H1 (cell line): Measurements from ENCODE around the gene OR4N2. TPM values are rescaled to one million over a fixed set of nuclear protein-coding genes. Genes with fewer than 3 reads are reported as not detected.
"Not testable (repeated sequence)": the region's sequence is repeated elsewhere in the genome, so short reads cannot be mapped to it uniquely, and the experiment has no call there.

Source experiments
- CTCF ChIA-PET: fragments of 300-600 bp; sonication (Branson Sonifier 250); formaldehyde crosslinking; loops from one replicate; lab custom pipeline; 2021; ENCODE audit not compliant: partially characterized antibody; lab: Charles Lee
- POLR2A ChIA-PET: fragments of 300-600 bp; sonication (Branson Sonifier 250); formaldehyde crosslinking; loops from one replicate; lab custom pipeline; 2021; ENCODE audit warnings: inconsistent platforms; ENCODE audit not compliant: partially characterized antibody; lab: Charles Lee
- DNase-seq, 2 experiments: peaks; one replicate each; pipeline versions ENCODE4 v3.0.0 to v3.0.0-alpha.2; 2010 to 2022; ENCODE audit warnings: low spot score in 2 of 2, low read depth in 1 of 2, mixed read lengths in 1 of 2
- FAIRE-seq: peaks from 2 replicates; lab custom pipeline; 2011; peaks lifted over from hg19 to GRCh38; lab: Jason Lieb, UNC
- H2AFZ ChIP-seq: 2 replicates; pipeline ENCODE4 v1.8.1; 2012; ENCODE audit warnings: low read length, inconsistent platforms
- H2AK5ac ChIP-seq: 2 replicates; pipeline ENCODE4 v1.6.1; 2013; ENCODE audit warnings: low read depth, low read length
- H2BK120ac ChIP-seq: replicated peaks from 2 replicates; pipeline ENCODE3; 2013; ENCODE audit warnings: low read depth, low read length, inconsistent platforms
- H2BK12ac ChIP-seq: 2 replicates; pipeline ENCODE4 v1.6.1; 2013; ENCODE audit warnings: low read depth, low read length
- H2BK15ac ChIP-seq: 2 replicates; pipeline ENCODE4 v1.6.1; 2013; ENCODE audit warnings: low read length
- H2BK20ac ChIP-seq: 2 replicates; pipeline ENCODE4 v1.6.1; 2013; ENCODE audit warnings: low read length
- H2BK5ac ChIP-seq: 2 replicates; pipeline ENCODE4 v1.6.1; 2013; ENCODE audit warnings: low read depth, low read length
- H3K14ac ChIP-seq: 2 replicates; pipeline ENCODE4 v1.6.1; 2013; ENCODE audit warnings: inconsistent platforms; ENCODE audit not compliant: insufficient read length
- H3K18ac ChIP-seq: 2 replicates; pipeline ENCODE4 v1.6.1; 2013; ENCODE audit warnings: low read length; ENCODE audit errors: extremely low read depth
- H3K23ac ChIP-seq: 2 replicates; pipeline ENCODE4 v1.6.1; 2013; ENCODE audit warnings: inconsistent platforms; ENCODE audit not compliant: insufficient read length
- H3K23me2 ChIP-seq: 2 replicates; pipeline ENCODE4 v1.6.1; 2013; ENCODE audit warnings: low read depth, low read length
- H3K27ac ChIP-seq: 2 replicates; pipeline ENCODE4 v1.6.1; 2011; ENCODE audit warnings: low read depth, low read length, inconsistent platforms
- H3K27me3 ChIP-seq, 4 experiments: replicated peaks in 1 of 4; 1 replicate in 1 of 4; 2 replicates in 3 of 4; pipeline versions ENCODE4 v1.6.1 to v1.8.1; 2011 to 2013; ENCODE audit warnings: low read length in 3 of 4, mild to moderate bottlenecking in 3 of 4, inconsistent platforms in 2 of 4, mixed read lengths in 2 of 4, moderate library complexity in 1 of 4; ENCODE audit not compliant: control insufficient read depth in 3 of 4, insufficient read depth in 3 of 4; ENCODE audit errors: extremely low read depth in 1 of 4
- H3K36me3 ChIP-seq, 4 experiments: 2 replicates each; pipeline versions ENCODE4 v1.6.1 to v1.8.1; 2011 to 2013; ENCODE audit warnings: mild to moderate bottlenecking in 4 of 4, low read length in 3 of 4, moderate library complexity in 2 of 4, control low read depth in 1 of 4, inconsistent platforms in 1 of 4; ENCODE audit not compliant: insufficient read depth in 4 of 4, control insufficient read depth in 2 of 4
- H3K4ac ChIP-seq: replicated peaks from 2 replicates; pipeline ENCODE3; 2013; ENCODE audit warnings: low read length, low read depth, mixed read lengths, inconsistent platforms; ENCODE audit not compliant: insufficient read length
- H3K4me1 ChIP-seq, 4 experiments: replicated peaks in 1 of 4; 1 replicate in 1 of 4; 2 replicates in 3 of 4; pipeline versions ENCODE4 v1.6.1 to v1.8.1; 2011 to 2013; ENCODE audit warnings: low read length in 3 of 4, inconsistent platforms in 2 of 4, mixed read lengths in 1 of 4; ENCODE audit not compliant: insufficient read depth in 4 of 4, control insufficient read depth in 3 of 4
- H3K4me2 ChIP-seq, 2 experiments: 2 replicates each; pipeline versions ENCODE4 v1.6.1 to v1.8.1; 2011 to 2013; ENCODE audit warnings: low read depth in 2 of 2, low read length in 2 of 2, control low read depth in 1 of 2, inconsistent platforms in 1 of 2, mild to moderate bottlenecking in 1 of 2; ENCODE audit not compliant: insufficient read depth in 1 of 2
- H3K4me3 ChIP-seq, 4 experiments: fragments of 200-600, 300-600 bp in 1 of 4; sonication (generic), shearing (Covaris generic), sonication (Bioruptor Twin) in 1 of 4; 2 replicates each; pipeline versions ENCODE4 v1.5.1 to v1.8.1; 2011 to 2016; ENCODE audit warnings: low read length in 4 of 4, low read depth in 3 of 4, control low read depth in 2 of 4, inconsistent platforms in 2 of 4, mild to moderate bottlenecking in 2 of 4, mixed read lengths in 1 of 4, moderate library complexity in 1 of 4; ENCODE audit not compliant: insufficient read depth in 2 of 4; ENCODE audit errors: extremely low read depth in 1 of 4
- H3K56ac ChIP-seq: replicated peaks from 2 replicates; pipeline ENCODE3; 2013; ENCODE audit warnings: low read depth, mild to moderate bottlenecking, mixed read lengths, low read length, inconsistent platforms; ENCODE audit not compliant: insufficient read length
- H3K79me1 ChIP-seq: 2 replicates; pipeline ENCODE4 v1.6.1; 2013; ENCODE audit warnings: low read depth, low read length, control low read depth
- H3K79me2 ChIP-seq, 2 experiments: 2 replicates each; pipeline versions ENCODE4 v1.6.1 to v1.8.1; 2012 to 2013; ENCODE audit warnings: low read length in 2 of 2, mild to moderate bottlenecking in 2 of 2, inconsistent platforms in 1 of 2; ENCODE audit not compliant: insufficient read depth in 2 of 2, control insufficient read depth in 1 of 2
- H3K9ac ChIP-seq, 4 experiments: replicated peaks in 1 of 4; 1 replicate in 1 of 4; 2 replicates in 3 of 4; pipeline versions ENCODE4 v1.6.1 to v1.8.1; 2011 to 2013; ENCODE audit warnings: low read depth in 3 of 4, low read length in 3 of 4, control low read depth in 2 of 4, mild to moderate bottlenecking in 2 of 4, moderate library complexity in 2 of 4, inconsistent platforms in 1 of 4; ENCODE audit errors: extremely low read depth in 1 of 4
- H3K9me3 ChIP-seq, 2 experiments: 2 replicates each; pipeline versions ENCODE4 v1.6.1 to v1.8.1; 2012 to 2013; ENCODE audit warnings: mild to moderate bottlenecking in 2 of 2, moderate library complexity in 2 of 2, control low read depth in 1 of 2, inconsistent platforms in 1 of 2, low read depth in 1 of 2, low read length in 1 of 2, mixed read lengths in 1 of 2; ENCODE audit not compliant: insufficient read depth in 2 of 2
- H4K20me1 ChIP-seq, 2 experiments: replicated peaks in 1 of 2; 2 replicates each; pipeline versions ENCODE3 to v1.8.1; 2011 to 2013; ENCODE audit warnings: inconsistent platforms in 2 of 2, low read length in 2 of 2, mild to moderate bottlenecking in 1 of 2; ENCODE audit not compliant: insufficient read depth in 2 of 2, control insufficient read depth in 1 of 2
- H4K5ac ChIP-seq: 2 replicates; pipeline ENCODE4 v1.6.1; 2013; ENCODE audit warnings: low read length, low read depth, mixed read lengths, inconsistent platforms; ENCODE audit not compliant: insufficient read length
- H4K8ac ChIP-seq: 2 replicates; pipeline ENCODE4 v1.8.0; 2013; ENCODE audit warnings: mild to moderate bottlenecking, moderate library complexity, low read length, inconsistent platforms; ENCODE audit not compliant: insufficient read depth; ENCODE audit errors: extremely low read depth
- H4K91ac ChIP-seq: replicated peaks from 2 replicates; pipeline ENCODE3; 2013; ENCODE audit warnings: low read length, mixed read lengths, inconsistent platforms; ENCODE audit not compliant: insufficient read length
- CHD2 ChIP-seq: IDR thresholded peaks from 2 replicates; pipeline ENCODE4 v1.6.1; 2012; ENCODE audit warnings: low read length, improper control_type of control experiment
- GABPA ChIP-seq: IDR thresholded peaks from 2 replicates; pipeline ENCODE4 v1.6.1; 2011; ENCODE audit warnings: mild to moderate bottlenecking, low read length, moderate library complexity, borderline replicate concordance; ENCODE audit not compliant: insufficient read depth
- HDAC2 ChIP-seq, 2 experiments: fragments of 300-600 bp in 1 of 2; sonication (generic) in 1 of 2; IDR thresholded peaks; 2 replicates each; pipeline ENCODE4 v1.6.1; 2011 to 2012; ENCODE audit warnings: low read depth in 2 of 2, low read length in 2 of 2, mild to moderate bottlenecking in 2 of 2, moderate library complexity in 2 of 2, borderline replicate concordance in 1 of 2, inconsistent platforms in 1 of 2
- JUND ChIP-seq: IDR thresholded peaks from 2 replicates; pipeline ENCODE4 v1.6.1; 2011; ENCODE audit warnings: mild to moderate bottlenecking, improper control_type of control experiment, low read length
- POLR2A ChIP-seq, 2 experiments: IDR thresholded peaks; 1 replicate in 1 of 2; 2 replicates in 1 of 2; pipeline ENCODE4 v1.6.1; 2011; ENCODE audit warnings: low read depth in 2 of 2, low read length in 2 of 2, mild to moderate bottlenecking in 2 of 2; ENCODE audit errors: control extremely low read depth in 1 of 2
- SP1 ChIP-seq: IDR thresholded peaks from 2 replicates; pipeline ENCODE4 v1.6.1; 2011; ENCODE audit warnings: low read depth, low read length
- WGBS, 2 experiments: shearing (Covaris generic) in 1 of 2; methylation state at CpG; one replicate each; pipeline versions ENCODE4 v1.1.6 to v1.1.7; 2013 to 2015; ENCODE audit warnings: low lambda C conversion rate in 2 of 2, mixed read lengths in 2 of 2, inconsistent platforms in 1 of 2, low coverage in 1 of 2, missing lambda C conversion rate in 1 of 2; ENCODE audit not compliant: insufficient replicate concordance in 2 of 2, insufficient coverage in 1 of 2, insufficient read length in 1 of 2; ENCODE audit errors: extremely low coverage in 1 of 2, missing lambda C conversion rate in 1 of 2; 5-methylcytosine and 5-hydroxymethylcytosine counted together
- polyA plus RNA-seq, 7 experiments: library from polyadenylated mRNA; depleted of rRNA in 3 of 7; stranded (reverse) in 5 of 7; unstranded in 2 of 7; fragments of >200 nt in 5 of 7; fragments of 200-250 nt in 2 of 7; gene quantifications; 1 replicate in 5 of 7; 2 replicates in 1 of 7; 4 replicates in 1 of 7; pipeline versions ENCODE4 v1.2.1 to v1.2.3, GENCODE V29; 2011 to 2013; ENCODE audit warnings: missing spikeins in 2 of 7, mixed read lengths in 2 of 7
- total RNA-seq: library from RNA; stranded (reverse); fragmentation: NEBNext Ultra II Directional; extraction: Animal tissue kit (Norgen Biotek cat#: 25700); gene quantifications from 2 replicates; pipeline ENCODE4 v1.2.1, GENCODE V29; 2021

The OR4N2 gene
- total and polyA plus RNA-seq, 2 of the 8 experiments (the other 6 are each of a cell fraction or from before 2014, with no cell fraction given): not detected

DNA sequence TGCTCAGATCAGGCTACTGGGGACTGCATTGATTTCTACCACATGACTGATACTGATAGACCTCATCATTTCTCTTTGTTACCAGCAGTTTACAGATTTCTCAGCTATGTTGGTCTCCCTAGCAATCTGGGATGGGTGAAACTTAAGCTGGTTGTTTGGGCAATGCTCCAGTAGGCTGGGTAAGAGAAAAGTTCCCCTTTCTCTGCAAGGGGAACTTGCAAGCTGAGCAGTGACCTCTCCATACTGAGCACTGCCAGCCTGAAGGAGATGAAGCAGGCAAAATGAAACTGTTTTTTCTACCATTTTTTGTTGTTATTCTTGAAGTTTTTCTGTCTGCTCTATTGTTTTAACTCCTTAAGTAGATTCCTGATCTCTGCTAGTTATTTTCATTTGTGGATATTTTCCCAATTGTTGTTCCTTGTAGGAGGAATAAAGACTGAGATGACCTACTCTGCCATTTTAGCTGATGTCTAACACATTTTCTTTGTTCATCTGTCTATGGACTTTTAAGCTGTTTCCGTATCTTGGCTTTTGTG is 31.6 kb upstream of the OR4N2 start (continued):
- TF ChIP-seq GABPA (no peak), POLR2A (IDR thresholded peaks at IDR 0.05; ENCODE audit: control extremely low read depth in 1 of 2, low read depth in 2 of 2, low read length in 2 of 2) (no peak), JUND (no peak), SP1 (no peak), HDAC2 (IDR thresholded peaks at IDR 0.05; ENCODE audit: borderline replicate concordance in 1 of 2, low read depth in 2 of 2, low read length in 2 of 2) (no peak), CHD2 (no peak)

DNA sequence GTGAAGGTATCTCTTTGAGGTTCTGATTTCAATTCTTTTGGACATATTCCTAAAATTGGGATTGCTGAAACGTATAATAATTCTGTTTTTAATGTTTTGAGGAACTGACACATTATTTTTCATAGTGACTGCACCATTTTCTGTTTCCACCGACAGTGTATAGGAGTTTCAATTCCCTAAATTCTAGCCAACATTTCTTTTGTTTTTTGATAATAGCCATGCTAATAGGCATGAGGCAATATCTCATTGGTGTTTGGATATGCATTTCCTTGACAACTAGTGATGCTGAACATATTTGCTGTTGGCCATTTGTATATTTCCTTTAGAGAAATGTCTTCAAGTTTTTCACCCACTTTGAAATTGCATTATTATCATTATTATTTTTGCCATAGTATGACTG is 31.1 kb upstream of the OR4N2 start:
- H3K4me1 ChIP-seq, H3K36me3 ChIP-seq, H2BK12ac ChIP-seq, H3K14ac ChIP-seq, POLR2A ChIA-PET, H4K8ac ChIP-seq, H3K27ac ChIP-seq, CTCF ChIA-PET, H3K18ac ChIP-seq, H2BK120ac ChIP-seq, DNase-seq, H2AK5ac ChIP-seq, H3K4ac ChIP-seq, H3K23ac ChIP-seq, H3K79me1 ChIP-seq, H3K9ac ChIP-seq, H3K23me2 ChIP-seq, H2AFZ ChIP-seq, H3K4me3 ChIP-seq, H4K91ac ChIP-seq, FAIRE-seq, H4K20me1 ChIP-seq, H3K79me2 ChIP-seq, H2BK15ac ChIP-seq, H3K56ac ChIP-seq, H3K27me3 ChIP-seq, H2BK5ac ChIP-seq, H3K4me2 ChIP-seq, H4K5ac ChIP-seq, H2BK20ac ChIP-seq: not testable (repeated sequence)
- peaks cover 36 to 37% of the 10 kb centered on the region in 2 experiments for H3K9me3 ChIP-seq
- WGBS, 2 experiments: 57% methylated on average over 2 of the region's 2 CpGs; no CpG with 5 or more reads in 1 of the 2 experiments
